Epithelial cell of alveolus of lung (primary cell): ENCODE measurements around the gene CAPN13. TPM values are rescaled to one million over a fixed set of nuclear protein-coding genes. Genes with fewer than 3 reads are reported as not detected.

Source experiments
- total RNA-seq: library from RNA; depleted of rRNA; stranded (reverse); fragments of >200 nt; gene quantifications from 2 replicates; pipeline ENCODE4 v1.2.1, GENCODE V29; 2015

Gene CAPN13
- under 0.01 TPM in 1 of 2 replicates, not detected in the other for total RNA-seq

GRCh38 chr2:30807249-30807648 is at the start of gene CAPN13:
CAPN13 (minus strand) TSS chr2:30807446; CDS start chr2:30787325, 20,121 bp downstream.

